Measurements from ENCODE around the gene WNT3.

WNT3 gene

DNA sequence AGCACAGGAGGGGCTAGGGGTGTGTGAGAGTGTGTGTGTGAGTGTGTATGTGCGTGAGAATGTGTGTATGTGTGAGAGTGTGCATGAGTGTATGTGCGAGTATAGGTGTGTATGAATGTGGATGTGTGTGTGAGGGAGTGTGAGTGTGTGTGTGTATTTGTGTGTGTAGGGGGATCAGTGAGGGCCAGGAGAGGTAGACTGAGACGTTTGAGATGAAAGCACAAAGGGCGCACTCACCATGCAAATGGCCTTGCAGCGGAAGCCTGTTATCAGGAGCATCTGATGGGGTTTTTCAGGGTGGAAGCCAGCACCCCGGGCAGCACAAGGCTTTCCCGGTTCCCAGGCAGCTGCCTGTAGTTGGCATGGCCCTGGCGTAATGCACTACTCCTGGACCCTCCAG, 47.8 kb upstream of the WNT3 start:
- TF ChIP-seq, protein P1, sequence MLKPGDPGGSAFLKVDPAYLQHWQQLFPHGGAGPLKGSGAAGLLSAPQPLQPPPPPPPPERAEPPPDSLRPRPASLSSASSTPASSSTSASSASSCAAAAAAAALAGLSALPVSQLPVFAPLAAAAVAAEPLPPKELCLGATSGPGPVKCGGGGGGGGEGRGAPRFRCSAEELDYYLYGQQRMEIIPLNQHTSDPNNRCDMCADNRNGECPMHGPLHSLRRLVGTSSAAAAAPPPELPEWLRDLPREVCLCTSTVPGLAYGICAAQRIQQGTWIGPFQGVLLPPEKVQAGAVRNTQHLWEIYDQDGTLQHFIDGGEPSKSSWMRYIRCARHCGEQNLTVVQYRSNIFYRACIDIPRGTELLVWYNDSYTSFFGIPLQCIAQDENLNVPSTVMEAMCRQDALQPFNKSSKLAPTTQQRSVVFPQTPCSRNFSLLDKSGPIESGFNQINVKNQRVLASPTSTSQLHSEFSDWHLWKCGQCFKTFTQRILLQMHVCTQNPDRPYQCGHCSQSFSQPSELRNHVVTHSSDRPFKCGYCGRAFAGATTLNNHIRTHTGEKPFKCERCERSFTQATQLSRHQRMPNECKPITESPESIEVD (tag by site-specific recombination; IDR thresholded peaks at IDR 0.05), result no peak
- TF ChIP-seq, protein P2, sequence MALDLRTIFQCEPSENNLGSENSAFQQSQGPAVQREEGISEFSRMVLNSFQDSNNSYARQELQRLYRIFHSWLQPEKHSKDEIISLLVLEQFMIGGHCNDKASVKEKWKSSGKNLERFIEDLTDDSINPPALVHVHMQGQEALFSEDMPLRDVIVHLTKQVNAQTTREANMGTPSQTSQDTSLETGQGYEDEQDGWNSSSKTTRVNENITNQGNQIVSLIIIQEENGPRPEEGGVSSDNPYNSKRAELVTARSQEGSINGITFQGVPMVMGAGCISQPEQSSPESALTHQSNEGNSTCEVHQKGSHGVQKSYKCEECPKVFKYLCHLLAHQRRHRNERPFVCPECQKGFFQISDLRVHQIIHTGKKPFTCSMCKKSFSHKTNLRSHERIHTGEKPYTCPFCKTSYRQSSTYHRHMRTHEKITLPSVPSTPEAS (tag by site-specific recombination; IDR thresholded peaks at IDR 0.05), result peak; percentile 55
- TF ChIP-seq, protein P3, sequence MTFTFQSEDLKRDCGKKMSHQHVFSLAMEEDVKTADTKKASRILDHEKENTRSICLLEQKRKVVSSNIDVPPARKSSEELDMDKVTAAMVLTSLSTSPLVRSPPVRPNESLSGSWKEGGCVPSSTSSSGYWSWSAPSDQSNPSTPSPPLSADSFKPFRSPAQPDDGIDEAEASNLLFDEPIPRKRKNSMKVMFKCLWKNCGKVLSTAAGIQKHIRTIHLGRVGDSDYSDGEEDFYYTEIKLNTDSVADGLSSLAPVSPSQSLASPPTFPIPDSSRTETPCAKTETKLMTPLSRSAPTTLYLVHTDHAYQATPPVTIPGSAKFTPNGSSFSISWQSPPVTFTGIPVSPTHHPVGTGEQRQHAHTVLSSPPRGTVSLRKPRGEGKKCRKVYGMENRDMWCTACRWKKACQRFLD (tag by site-specific recombination; IDR thresholded peaks at IDR 0.05), result no peak
- 0 out of 2 replicates have a peak, but pooled peaks cover 3% of the 10 kb centered on the region for H3K4me1 ChIP-seq (ENCODE audit: control insufficient read depth, insufficient read depth, low read length)
- CTCF ChIA-PET, result interaction anchor here (0.5 to 1.5 kb wide), 2 partner anchors 25 to 912 kb away, joined by 3 to 4 read pairs; no protein-coding TSS in a partner anchor
- no peak overlapping the region for H3K4me3 ChIP-seq (ENCODE audit: low read depth, low read length)
- H3K27ac ChIP-seq (ENCODE audit: extremely low read depth, low read depth, low read length), result no peak overlapping the region
- H3K9me3 ChIP-seq (ENCODE audit: control insufficient read depth, insufficient read depth, low read depth, low read length), result no peaks in the 10 kb centered on the region
- POLR2A ChIA-PET, result interaction anchor here (1.0 kb wide), 1 partner anchor 25 kb away, joined by 3 read pairs; no protein-coding TSS in a partner anchor
- H3K36me3 ChIP-seq (ENCODE audit: control insufficient read depth in 2 of 2, insufficient read depth in 1 of 2, low read length in 2 of 2), result no peaks in the 10 kb centered on the region

DNA sequence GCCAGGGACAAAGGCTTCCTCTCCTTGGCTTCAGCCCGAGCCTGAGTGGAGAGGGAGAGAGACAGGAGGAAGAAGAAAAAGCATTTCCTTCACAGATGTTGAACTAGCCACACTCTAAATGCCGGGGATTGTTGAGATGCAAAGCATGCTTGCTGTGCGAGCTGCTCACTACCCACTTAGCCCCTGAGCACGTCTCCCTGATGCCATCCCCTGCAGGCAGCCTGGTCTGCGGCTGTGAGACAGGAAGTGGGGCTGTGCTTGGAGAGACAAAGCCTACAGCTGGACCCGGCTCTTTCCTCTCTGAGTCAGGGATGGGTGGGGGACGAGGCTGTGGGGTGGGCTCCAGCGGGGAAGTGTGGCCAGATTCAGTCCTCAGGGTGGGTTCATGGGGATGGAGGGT, 46.6 kb upstream of the WNT3 start:
- Histone ChIP-seq H3K4me1 (ENCODE audit: control insufficient read depth, insufficient read depth, low read length) (0 out of 2 replicates have a peak, but pooled peaks cover 3% of the 10 kb centered on the region), H3K36me3 (ENCODE audit: control insufficient read depth in 2 of 2, insufficient read depth in 1 of 2, low read length in 2 of 2) (no peaks in the 10 kb centered on the region), H3K27ac (ENCODE audit: extremely low read depth, low read depth, low read length) (no peak overlapping the region), H3K9me3 (ENCODE audit: control insufficient read depth, insufficient read depth, low read depth, low read length) (no peaks in the 10 kb centered on the region), H3K4me3 (ENCODE audit: low read depth, low read length) (no peak overlapping the region)
- ChIA-PET CTCF (interaction anchor here (0.6 to 1.0 kb wide), 2 partner anchors 12 to 1609 kb away, joined by 3 to 4 read pairs; no protein-coding TSS in a partner anchor), POLR2A (no interaction called here)
- TF ChIP-seq, protein P4, sequence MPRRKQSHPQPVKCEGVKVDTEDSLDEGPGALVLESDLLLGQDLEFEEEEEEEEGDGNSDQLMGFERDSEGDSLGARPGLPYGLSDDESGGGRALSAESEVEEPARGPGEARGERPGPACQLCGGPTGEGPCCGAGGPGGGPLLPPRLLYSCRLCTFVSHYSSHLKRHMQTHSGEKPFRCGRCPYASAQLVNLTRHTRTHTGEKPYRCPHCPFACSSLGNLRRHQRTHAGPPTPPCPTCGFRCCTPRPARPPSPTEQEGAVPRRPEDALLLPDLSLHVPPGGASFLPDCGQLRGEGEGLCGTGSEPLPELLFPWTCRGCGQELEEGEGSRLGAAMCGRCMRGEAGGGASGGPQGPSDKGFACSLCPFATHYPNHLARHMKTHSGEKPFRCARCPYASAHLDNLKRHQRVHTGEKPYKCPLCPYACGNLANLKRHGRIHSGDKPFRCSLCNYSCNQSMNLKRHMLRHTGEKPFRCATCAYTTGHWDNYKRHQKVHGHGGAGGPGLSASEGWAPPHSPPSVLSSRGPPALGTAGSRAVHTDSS (tag by site-specific recombination; IDR thresholded peaks at IDR 0.05), result no peak
- no peak for TF ChIP-seq ZNF521 (tag by site-specific recombination; IDR thresholded peaks at IDR 0.05)
- no peak for TF ChIP-seq MZF1 (tag by site-specific recombination; IDR thresholded peaks at IDR 0.05; ENCODE audit: borderline replicate concordance)
- no peak for TF ChIP-seq ZNF221 (tag by site-specific recombination; IDR thresholded peaks at IDR 0.05; ENCODE audit: borderline replicate concordance)
- TF ChIP-seq SP7 (tag by site-specific recombination; IDR thresholded peaks at IDR 0.05), result no peak
- TF ChIP-seq KLF9 (tag by site-specific recombination; IDR thresholded peaks at IDR 0.05; ENCODE audit: low read depth), result no peak
- TF ChIP-seq ZNF10 (tag by site-specific recombination; IDR thresholded peaks at IDR 0.05), result no peak
- TF ChIP-seq ZNF791 (tag by site-specific recombination; IDR thresholded peaks at IDR 0.05), result no peak
- TF ChIP-seq ZNF423 (tag by site-specific recombination; IDR thresholded peaks at IDR 0.05), result no peak
- TF ChIP-seq MEIS1 (CRISPR knock-in tag; IDR thresholded peaks at IDR 0.05; ENCODE audit: borderline replicate concordance), result no peak
- TF ChIP-seq ZNF585B (tag by site-specific recombination; IDR thresholded peaks at IDR 0.05), result no peak
- no peak for TF ChIP-seq ZNF19 (tag by site-specific recombination; IDR thresholded peaks at IDR 0.05; ENCODE audit: low read depth)
- TF ChIP-seq HOXC10 (CRISPR knock-in tag; IDR thresholded peaks at IDR 0.05), result no peak
- TF ChIP-seq, protein P5, sequence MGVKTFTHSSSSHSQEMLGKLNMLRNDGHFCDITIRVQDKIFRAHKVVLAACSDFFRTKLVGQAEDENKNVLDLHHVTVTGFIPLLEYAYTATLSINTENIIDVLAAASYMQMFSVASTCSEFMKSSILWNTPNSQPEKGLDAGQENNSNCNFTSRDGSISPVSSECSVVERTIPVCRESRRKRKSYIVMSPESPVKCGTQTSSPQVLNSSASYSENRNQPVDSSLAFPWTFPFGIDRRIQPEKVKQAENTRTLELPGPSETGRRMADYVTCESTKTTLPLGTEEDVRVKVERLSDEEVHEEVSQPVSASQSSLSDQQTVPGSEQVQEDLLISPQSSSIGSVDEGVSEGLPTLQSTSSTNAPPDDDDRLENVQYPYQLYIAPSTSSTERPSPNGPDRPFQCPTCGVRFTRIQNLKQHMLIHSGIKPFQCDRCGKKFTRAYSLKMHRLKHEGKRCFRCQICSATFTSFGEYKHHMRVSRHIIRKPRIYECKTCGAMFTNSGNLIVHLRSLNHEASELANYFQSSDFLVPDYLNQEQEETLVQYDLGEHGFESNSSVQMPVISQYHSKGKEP (tag by site-specific recombination; IDR thresholded peaks at IDR 0.05), result no peak
- no peak for TF ChIP-seq ZSCAN30 (tag by site-specific recombination; IDR thresholded peaks at IDR 0.05)
- TF ChIP-seq, protein P6, sequence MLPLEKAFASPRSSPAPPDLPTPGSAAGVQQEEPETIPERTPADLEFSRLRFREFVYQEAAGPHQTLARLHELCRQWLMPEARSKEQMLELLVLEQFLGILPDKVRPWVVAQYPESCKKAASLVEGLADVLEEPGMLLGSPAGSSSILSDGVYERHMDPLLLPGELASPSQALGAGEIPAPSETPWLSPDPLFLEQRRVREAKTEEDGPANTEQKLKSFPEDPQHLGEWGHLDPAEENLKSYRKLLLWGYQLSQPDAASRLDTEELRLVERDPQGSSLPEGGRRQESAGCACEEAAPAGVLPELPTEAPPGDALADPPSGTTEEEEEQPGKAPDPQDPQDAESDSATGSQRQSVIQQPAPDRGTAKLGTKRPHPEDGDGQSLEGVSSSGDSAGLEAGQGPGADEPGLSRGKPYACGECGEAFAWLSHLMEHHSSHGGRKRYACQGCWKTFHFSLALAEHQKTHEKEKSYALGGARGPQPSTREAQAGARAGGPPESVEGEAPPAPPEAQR (tag by site-specific recombination; IDR thresholded peaks at IDR 0.05), result no peak
- no peak for TF ChIP-seq ZNF792 (tag by site-specific recombination; IDR thresholded peaks at IDR 0.05)
- TF ChIP-seq, protein P3 (tag by site-specific recombination; IDR thresholded peaks at IDR 0.05), result no peak
